HepG2 (cell line): Measurements from ENCODE around the gene SNRNP200. TPM values are rescaled to one million over a fixed set of nuclear protein-coding genes. Genes with fewer than 3 reads are reported as not detected.

Source experiments
- ATAC-seq: fragments of 200-7000 bp; cut with Tn5 transposase; 3 replicates; pipeline ENCODE4 v1.9.1; 2020; ENCODE audit warnings: mild to moderate bottlenecking, moderate library complexity
- BruUV-seq: library from RNA; stranded (reverse); fragments of 400-500 nt; replicated peaks from 2 replicates; lab custom pipeline; 2021; lab: Mats Ljungman, UMichigan
- CTCF ChIA-PET: fragments of 300-600 bp; formaldehyde crosslinking; extraction: SDS; loops from one replicate; lab custom pipeline; 2021; ENCODE audit warnings: low total read pairs, inconsistent platforms, low intra/inter-chr PET ratio; lab: Yijun Ruan, JAX
- POLR2A ChIA-PET: fragments of 350-600 bp; sonication (Branson Sonifier 250); formaldehyde crosslinking; loops from one replicate; lab custom pipeline; 2020; ENCODE audit warnings: antibody characterized with exemption, inconsistent platforms; lab: Yijun Ruan, JAX
- DNase-seq: peaks from one replicate; pipeline ENCODE4 v3.0.0-alpha.2; 2015; ENCODE audit warnings: low spot score
- FAIRE-seq: peaks from 3 replicates; lab custom pipeline; 2011; peaks lifted over from hg19 to GRCh38; lab: Jason Lieb, UNC
- H2AFZ ChIP-seq: one replicate; pipeline ENCODE4 v1.6.1; 2011; ENCODE audit warnings: low read length, inconsistent platforms
- H3K27ac ChIP-seq: fragments of 300-600 bp; 3 replicates; pipeline ENCODE4 v1.8.0; 2011; ENCODE audit warnings: mixed run types, mild to moderate bottlenecking, mixed read lengths, low read length, inconsistent platforms; ENCODE audit not compliant: insufficient read depth; ENCODE audit errors: extremely low read length
- H3K27me3 ChIP-seq, 2 experiments: fragments of 200-600 bp in 1 of 2; 2 replicates in 1 of 2; 3 replicates in 1 of 2; pipeline versions ENCODE4 v1.6.0 to v1.8.0; 2011; ENCODE audit warnings: low read length in 2 of 2, mild to moderate bottlenecking in 2 of 2, moderate library complexity in 2 of 2, inconsistent platforms in 1 of 2; ENCODE audit not compliant: insufficient read depth in 2 of 2, control insufficient read depth in 1 of 2
- H3K36me3 ChIP-seq, 2 experiments: fragments of 200-600 bp in 1 of 2; replicated peaks in 1 of 2; 2 replicates in 1 of 2; 3 replicates in 1 of 2; pipeline versions ENCODE4 v1.5.1 to v1.8.0; 2011; ENCODE audit warnings: low read length in 2 of 2, inconsistent platforms in 1 of 2; ENCODE audit not compliant: insufficient read depth in 2 of 2, control insufficient read depth in 1 of 2
- H3K4me1 ChIP-seq: 2 replicates; pipeline ENCODE4 v1.5.1; 2012; ENCODE audit warnings: low read length, inconsistent platforms; ENCODE audit not compliant: insufficient read depth
- H3K4me2 ChIP-seq: 2 replicates; pipeline ENCODE4 v1.6.0; 2011; ENCODE audit warnings: low read depth, low read length, inconsistent platforms
- H3K4me3 ChIP-seq, 3 experiments: fragments of 200-600 bp in 1 of 3; sonication (generic), shearing (Covaris generic) in 1 of 3; replicated peaks in 1 of 3; 2 replicates each; pipeline ENCODE4 v1.5.1; 2011 to 2016; ENCODE audit warnings: low read length in 3 of 3, inconsistent platforms in 2 of 3, low read depth in 2 of 3, mild to moderate bottlenecking in 2 of 3, control low read depth in 1 of 3, mixed read lengths in 1 of 3; ENCODE audit not compliant: insufficient read depth in 1 of 3
- H3K79me2 ChIP-seq: one replicate; pipeline ENCODE4 v1.6.1; 2011; ENCODE audit warnings: low read length, inconsistent platforms; ENCODE audit not compliant: insufficient read depth
- H3K9ac ChIP-seq: 2 replicates; pipeline ENCODE4 v1.6.0; 2011; ENCODE audit warnings: mild to moderate bottlenecking, low read depth, low read length, inconsistent platforms; ENCODE audit not compliant: insufficient read depth
- H3K9me3 ChIP-seq: 2 replicates; pipeline ENCODE4 v1.5.1; 2012; ENCODE audit warnings: mild to moderate bottlenecking, low read length
- H4K20me1 ChIP-seq: 2 replicates; pipeline ENCODE4 v1.6.0; 2011; ENCODE audit warnings: inconsistent platforms, mild to moderate bottlenecking, low read length, moderate library complexity; ENCODE audit not compliant: insufficient read depth
- ATF7 ChIP-seq, 2 experiments: fragments of 450-650 bp in 1 of 2; sonication (generic) in 1 of 2; formaldehyde crosslinking in 1 of 2; IDR thresholded peaks; 2 replicates each; pipeline versions ENCODE4 v1.4.0 to v1.6.1; 2016 to 2020; ENCODE audit warnings: antibody characterized with exemption in 1 of 2, mild to moderate bottlenecking in 1 of 2, missing genetic modification reagents in 1 of 2
- FOXC1 ChIP-seq: sonication (generic); formaldehyde crosslinking; IDR thresholded peaks from 2 replicates; pipeline ENCODE4 v1.8.0; 2022; ENCODE audit warnings: mild to moderate bottlenecking, missing genetic modification reagents, borderline replicate concordance
- GZF1 ChIP-seq: sonication (generic); formaldehyde crosslinking; IDR thresholded peaks from 2 replicates; pipeline ENCODE4 v1.5.1; 2020; ENCODE audit warnings: mild to moderate bottlenecking, missing genetic modification reagents
- JUND ChIP-seq: sonication (generic); formaldehyde crosslinking; IDR thresholded peaks from 2 replicates; pipeline ENCODE4 v1.8.0; 2022; ENCODE audit warnings: mild to moderate bottlenecking, missing genetic modification reagents
- KLF15 ChIP-seq: sonication (generic); formaldehyde crosslinking; IDR thresholded peaks from 2 replicates; pipeline ENCODE4 v1.8.1; 2023; ENCODE audit warnings: borderline replicate concordance, mild to moderate bottlenecking, inconsistent platforms, missing genetic modification reagents, mixed read lengths
- NFIB ChIP-seq: sonication (generic); formaldehyde crosslinking; IDR thresholded peaks from 2 replicates; pipeline ENCODE4 v1.9.0; 2021; ENCODE audit warnings: missing genetic modification reagents, mild to moderate bottlenecking, borderline replicate concordance
- NFYB ChIP-seq: sonication (generic); formaldehyde crosslinking; IDR thresholded peaks from 2 replicates; pipeline ENCODE4 v1.4.0; 2020; ENCODE audit warnings: missing genetic modification reagents
- TSC22D2 ChIP-seq: sonication (generic); formaldehyde crosslinking; IDR thresholded peaks from 2 replicates; pipeline ENCODE4 v1.5.1; 2020; ENCODE audit warnings: missing genetic modification reagents, mild to moderate bottlenecking, borderline replicate concordance
- XRCC5 ChIP-seq: fragments of 200-400 bp; formaldehyde crosslinking; optimal IDR thresholded peaks from 2 replicates; pipeline ENCODE3; 2017; ENCODE audit warnings: mild to moderate bottlenecking, low read length
- ZNF441 ChIP-seq: sonication (generic); formaldehyde crosslinking; IDR thresholded peaks from 2 replicates; pipeline ENCODE4 v1.7.0; 2021; ENCODE audit warnings: missing genetic modification reagents, borderline replicate concordance
- ZNF883 ChIP-seq: sonication (generic); formaldehyde crosslinking; IDR thresholded peaks from 2 replicates; pipeline ENCODE4 v1.5.1; 2020; ENCODE audit warnings: mild to moderate bottlenecking, missing genetic modification reagents; ENCODE audit errors: not compliant biosample characterization
- WGBS: methylation state at CpG from one replicate; pipeline ENCODE4 v1.1.6; 2017; ENCODE audit warnings: low lambda C conversion rate; 5-methylcytosine and 5-hydroxymethylcytosine counted together
- in situ Hi-C: cut with HindIII; loops from 2 replicates; pipeline ENCODE4 v1.10.0; 2017; ENCODE audit warnings: low pct_unique_long_range_greater_than_20kb; ENCODE audit not compliant: extremely low pct_ligation_motif_present
- intact Hi-C: fragments of 100-400 bp; cut with micrococcal nuclease; formaldehyde crosslinking; loops from one replicate; pipeline ENCODE4 v1.10.0; 2022; ENCODE audit not compliant: unreplicated experiment
- polyA plus RNA-seq, 8 experiments: library from polyadenylated mRNA; depleted of rRNA in 3 of 8; stranded (reverse) in 7 of 8; unstranded in 1 of 8; fragments of >200 nt; fragmentation: Illumina TruSeq in 4 of 8; extraction: Trizol in 4 of 8; gene quantifications; 2 replicates each; pipeline versions ENCODE4 v1.2.1 to v1.2.3, GENCODE V29; 2011 to 2016; ENCODE audit warnings: low read depth in 4 of 8, missing spikeins in 1 of 8, mixed read lengths in 1 of 8; ENCODE audit not compliant: insufficient read depth in 1 of 8
- total RNA-seq, 5 experiments: library from RNA; depleted of rRNA; stranded (reverse); fragments of >200 nt; fragmentation: Illumina TruSeq; extraction: Trizol; gene quantifications; 2 replicates each; pipeline ENCODE4 v1.2.3, GENCODE V29; 2016; ENCODE audit warnings: low read depth in 1 of 5
- TF ChIP-seq, protein P1 (sequence below): IDR thresholded peaks from 2 replicates; pipeline ENCODE4 v1.6.1; 2016; ENCODE audit warnings: mild to moderate bottlenecking, missing biosample characterization, missing genetic modification reagents
- TF ChIP-seq, protein P2 (sequence below): sonication (generic); formaldehyde crosslinking; IDR thresholded peaks from 2 replicates; pipeline ENCODE4 v1.5.0; 2020; ENCODE audit warnings: mild to moderate bottlenecking, missing genetic modification reagents, borderline replicate concordance
- TF ChIP-seq, protein P3 (sequence below): sonication (generic); formaldehyde crosslinking; IDR thresholded peaks from one replicate; pipeline ENCODE4 v1.5.1; 2020; ENCODE audit warnings: mild to moderate bottlenecking, missing genetic modification reagents; ENCODE audit errors: not compliant biosample characterization

SNRNP200 gene
- total and polyA plus RNA-seq, 2 of the 13 experiments (the other 11 are each of a cell fraction or from before 2014, with no cell fraction given), result 99.0 to 232 TPM

DNA sequence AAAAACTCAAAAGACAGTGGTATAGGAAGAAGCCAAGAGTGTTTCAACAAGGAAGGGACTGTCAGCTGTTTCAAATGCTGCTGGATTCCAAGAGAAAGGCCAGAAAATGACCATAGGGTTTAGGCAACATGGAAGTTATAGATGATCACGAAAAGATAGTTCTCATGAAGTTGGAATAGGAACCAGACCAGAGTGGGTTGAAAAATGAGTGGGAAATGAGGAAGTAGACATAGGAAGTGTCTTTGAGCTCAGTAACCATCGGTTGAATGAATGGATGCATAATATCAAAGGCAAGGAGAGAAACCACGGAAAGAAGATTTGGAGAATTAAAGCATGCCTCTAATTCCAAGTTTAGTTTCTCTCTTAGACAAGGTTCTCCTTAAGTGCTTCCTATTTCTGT, 31.5 kb upstream of the SNRNP200 start:
- Histone ChIP-seq H3K4me3 (peak overlapping the region; percentile 74 to 85 (median 81); a peak in 5 of 6 replicates), H2AFZ (peak overlapping the region; percentile 20), H3K9ac (peak overlapping the region; percentile 91), H3K4me2 (peak overlapping the region; percentile 98), H3K4me1 (peaks cover 39% of the 10 kb centered on the region), H3K36me3 (peaks cover 4 to 11% of the 10 kb centered on the region in 2 experiments; a peak in 4 of 5 replicates), H3K9me3 (no peaks in the 10 kb centered on the region), H3K27ac (no peak overlapping the region), H3K79me2 (peaks cover 44% of the 10 kb centered on the region), H3K27me3 (no peaks in the 10 kb centered on the region; a peak in 1 of 5 replicates), H4K20me1 (no peaks in the 10 kb centered on the region)
- FAIRE-seq (no peak), DNase-seq (no peak), ATAC-seq (no peak)
- in situ Hi-C loops, result no loop called here
- ChIA-PET POLR2A (interaction anchor here (1.1 to 3.8 kb wide), 4 partner anchors 12 to 70 kb away, joined by 3 to 43 read pairs (median 22); partner anchors contain the start of genes CIAO1, ITPRIPL1, SNRNP200 and TMEM127), CTCF (no interaction called here)
- no TSS peak for BruUV-seq
- intact Hi-C loops, result loop anchor here (2.0 kb wide), 1 partner anchor 32 kb away; the partner anchor contains the start of gene SNRNP200
- WGBS, result 94% methylated on average over 3 of the region's 3 CpGs
- TF ChIP-seq ZNF883 (CRISPR knock-in tag), result no peak
- TF ChIP-seq NFYB (CRISPR knock-in tag), result no peak
- no peak for TF ChIP-seq TSC22D2 (CRISPR knock-in tag)
- TF ChIP-seq KLF15 (CRISPR knock-in tag), result no peak
- no peak for TF ChIP-seq XRCC5
- TF ChIP-seq, protein P1, sequence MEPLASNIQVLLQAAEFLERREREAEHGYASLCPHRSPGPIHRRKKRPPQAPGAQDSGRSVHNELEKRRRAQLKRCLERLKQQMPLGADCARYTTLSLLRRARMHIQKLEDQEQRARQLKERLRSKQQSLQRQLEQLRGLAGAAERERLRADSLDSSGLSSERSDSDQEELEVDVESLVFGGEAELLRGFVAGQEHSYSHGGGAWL (CRISPR knock-in tag), result no peak
- no peak for TF ChIP-seq ZNF441
- no peak for TF ChIP-seq FOXC1 (CRISPR knock-in tag)
- no peak for TF ChIP-seq NFIB (CRISPR knock-in tag)
- TF ChIP-seq GZF1, result no peak
- no peak for TF ChIP-seq ATF7 (IDR thresholded peaks at IDR 0.05)
- no peak for TF ChIP-seq ATF7 (CRISPR knock-in tag; IDR thresholded peaks at IDR 0.05)
- TF ChIP-seq, protein P2, sequence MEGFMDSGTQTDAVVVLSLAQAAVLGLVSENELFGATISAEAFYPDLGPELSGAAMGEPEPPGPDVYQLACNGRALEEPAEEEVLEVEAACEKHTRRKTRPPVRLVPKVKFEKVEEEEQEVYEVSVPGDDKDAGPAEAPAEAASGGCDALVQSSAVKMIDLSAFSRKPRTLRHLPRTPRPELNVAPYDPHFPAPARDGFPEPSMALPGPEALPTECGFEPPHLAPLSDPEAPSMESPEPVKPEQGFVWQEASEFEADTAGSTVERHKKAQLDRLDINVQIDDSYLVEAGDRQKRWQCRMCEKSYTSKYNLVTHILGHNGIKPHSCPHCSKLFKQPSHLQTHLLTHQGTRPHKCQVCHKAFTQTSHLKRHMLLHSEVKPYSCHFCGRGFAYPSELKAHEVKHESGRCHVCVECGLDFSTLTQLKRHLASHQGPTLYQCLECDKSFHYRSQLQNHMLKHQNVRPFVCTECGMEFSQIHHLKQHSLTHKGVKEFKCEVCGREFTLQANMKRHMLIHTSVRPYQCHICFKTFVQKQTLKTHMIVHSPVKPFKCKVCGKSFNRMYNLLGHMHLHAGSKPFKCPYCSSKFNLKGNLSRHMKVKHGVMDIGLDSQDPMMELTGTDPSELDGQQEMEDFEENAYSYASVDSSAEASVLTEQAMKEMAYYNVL (CRISPR knock-in tag), result no peak
- TF ChIP-seq, protein P3, sequence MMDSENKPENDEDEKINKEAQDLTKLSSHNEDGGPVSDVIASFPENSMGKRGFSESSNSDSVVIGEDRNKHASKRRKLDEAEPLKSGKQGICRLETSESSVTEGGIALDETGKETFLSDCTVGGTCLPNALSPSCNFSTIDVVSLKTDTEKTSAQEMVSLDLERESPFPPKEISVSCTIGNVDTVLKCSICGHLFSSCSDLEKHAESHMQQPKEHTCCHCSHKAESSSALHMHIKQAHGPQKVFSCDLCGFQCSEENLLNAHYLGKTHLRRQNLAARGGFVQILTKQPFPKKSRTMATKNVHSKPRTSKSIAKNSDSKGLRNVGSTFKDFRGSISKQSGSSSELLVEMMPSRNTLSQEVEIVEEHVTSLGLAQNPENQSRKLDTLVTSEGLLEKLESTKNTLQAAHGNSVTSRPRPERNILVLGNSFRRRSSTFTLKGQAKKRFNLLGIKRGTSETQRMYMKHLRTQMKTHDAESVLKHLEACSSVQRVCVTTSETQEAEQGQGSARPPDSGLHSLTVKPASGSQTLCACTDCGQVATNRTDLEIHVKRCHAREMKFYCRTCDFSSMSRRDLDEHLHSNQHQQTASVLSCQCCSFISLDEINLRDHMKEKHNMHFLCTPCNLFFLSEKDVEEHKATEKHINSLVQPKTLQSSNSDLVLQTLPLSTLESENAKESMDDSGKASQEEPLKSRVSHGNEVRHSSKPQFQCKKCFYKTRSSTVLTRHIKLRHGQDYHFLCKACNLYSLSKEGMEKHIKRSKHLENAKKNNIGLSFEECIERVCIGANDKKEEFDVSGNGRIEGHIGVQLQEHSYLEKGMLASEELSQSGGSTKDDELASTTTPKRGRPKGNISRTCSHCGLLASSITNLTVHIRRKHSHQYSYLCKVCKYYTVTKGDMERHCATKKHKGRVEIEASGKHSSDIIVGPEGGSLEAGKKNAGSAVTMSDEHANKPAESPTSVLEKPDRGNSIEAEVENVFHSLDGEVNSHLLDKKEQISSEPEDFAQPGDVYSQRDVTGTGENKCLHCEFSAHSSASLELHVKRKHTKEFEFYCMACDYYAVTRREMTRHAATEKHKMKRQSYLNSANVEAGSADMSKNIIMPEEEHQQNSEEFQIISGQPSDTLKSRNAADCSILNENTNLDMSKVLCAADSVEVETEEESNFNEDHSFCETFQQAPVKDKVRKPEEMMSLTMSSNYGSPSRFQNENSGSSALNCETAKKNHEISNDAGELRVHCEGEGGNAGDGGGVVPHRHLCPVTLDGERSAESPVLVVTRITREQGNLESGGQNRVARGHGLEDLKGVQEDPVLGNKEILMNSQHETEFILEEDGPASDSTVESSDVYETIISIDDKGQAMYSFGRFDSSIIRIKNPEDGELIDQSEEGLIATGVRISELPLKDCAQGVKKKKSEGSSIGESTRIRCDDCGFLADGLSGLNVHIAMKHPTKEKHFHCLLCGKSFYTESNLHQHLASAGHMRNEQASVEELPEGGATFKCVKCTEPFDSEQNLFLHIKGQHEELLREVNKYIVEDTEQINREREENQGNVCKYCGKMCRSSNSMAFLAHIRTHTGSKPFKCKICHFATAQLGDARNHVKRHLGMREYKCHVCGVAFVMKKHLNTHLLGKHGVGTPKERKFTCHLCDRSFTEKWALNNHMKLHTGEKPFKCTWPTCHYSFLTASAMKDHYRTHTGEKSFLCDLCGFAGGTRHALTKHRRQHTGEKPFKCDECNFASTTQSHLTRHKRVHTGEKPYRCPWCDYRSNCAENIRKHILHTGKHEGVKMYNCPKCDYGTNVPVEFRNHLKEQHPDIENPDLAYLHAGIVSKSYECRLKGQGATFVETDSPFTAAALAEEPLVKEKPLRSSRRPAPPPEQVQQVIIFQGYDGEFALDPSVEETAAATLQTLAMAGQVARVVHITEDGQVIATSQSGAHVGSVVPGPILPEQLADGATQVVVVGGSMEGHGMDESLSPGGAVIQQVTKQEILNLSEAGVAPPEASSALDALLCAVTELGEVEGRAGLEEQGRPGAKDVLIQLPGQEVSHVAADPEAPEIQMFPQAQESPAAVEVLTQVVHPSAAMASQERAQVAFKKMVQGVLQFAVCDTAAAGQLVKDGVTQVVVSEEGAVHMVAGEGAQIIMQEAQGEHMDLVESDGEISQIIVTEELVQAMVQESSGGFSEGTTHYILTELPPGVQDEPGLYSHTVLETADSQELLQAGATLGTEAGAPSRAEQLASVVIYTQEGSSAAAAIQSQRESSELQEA (CRISPR knock-in tag), result no peak
- no peak for TF ChIP-seq JUND (CRISPR knock-in tag)
